ENCODE data around the gene ZNF625.

DNA sequence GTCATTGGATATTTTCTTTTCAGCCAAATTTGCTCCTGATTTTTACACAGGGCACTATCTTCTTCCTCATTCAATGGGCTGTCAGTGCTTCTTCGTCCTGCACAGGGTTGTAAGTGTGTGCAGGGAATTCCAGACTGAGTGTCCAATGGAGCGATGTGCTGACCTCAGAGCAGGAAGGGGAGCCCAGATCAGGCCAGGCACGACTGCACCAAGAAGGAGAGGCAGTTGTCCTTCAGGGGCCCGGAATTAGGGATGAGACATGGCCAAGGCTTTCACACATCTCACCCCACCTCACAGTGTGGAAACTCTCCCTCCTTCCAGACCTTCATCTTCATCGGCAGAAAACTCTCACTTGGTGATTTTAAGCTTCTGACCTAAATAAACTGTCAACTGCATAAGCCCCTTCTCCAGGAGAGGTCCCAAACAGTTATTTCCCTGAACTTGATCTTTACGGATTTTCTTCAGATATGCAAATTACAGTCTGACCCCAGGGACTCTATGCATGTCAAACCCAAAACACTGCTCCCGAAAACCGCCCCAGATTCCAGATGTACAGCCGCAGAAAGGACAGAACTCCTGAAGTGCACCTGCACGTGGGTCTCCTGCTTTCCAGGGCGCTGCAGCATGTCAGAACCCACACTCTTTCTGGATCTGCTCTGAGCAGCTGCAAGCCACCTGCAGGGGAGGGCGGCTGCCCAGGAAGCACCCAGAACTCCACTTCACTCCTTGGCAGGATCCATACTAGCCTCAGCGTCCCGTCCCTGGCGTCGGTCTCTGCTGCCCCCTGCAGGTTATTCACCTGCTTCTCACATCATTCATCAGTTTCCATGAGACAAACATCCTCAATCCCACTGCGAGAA lies 15.8 kb downstream of the ZNF625 start:
- TF ChIP-seq EZH2phosphoT487 (IDR thresholded peaks at IDR 0.05; ENCODE audit: borderline replicate concordance, low read depth), result no peak
- TF ChIP-seq RXRA (IDR thresholded peaks at IDR 0.05; ENCODE audit: borderline replicate concordance, low read depth), result no peak
- no peak for TF ChIP-seq GABPA (IDR thresholded peaks at IDR 0.05; ENCODE audit: low read depth)
- TF ChIP-seq POLR2AphosphoS5 (IDR thresholded peaks at IDR 0.05; ENCODE audit: low read depth, low read length), result peak; percentile 26; the same call in 1 of the 2 replicates
- TF ChIP-seq JUND (IDR thresholded peaks at IDR 0.05), result no peak
- no peak for TF ChIP-seq RFX5 (IDR thresholded peaks at IDR 0.05; ENCODE audit: low read length)

Measured in SK-N-SH (cell line).